ENCODE measurements around the gene FGFR3.
"Not testable (repeated sequence)": the region's sequence is repeated elsewhere in the genome, so short reads cannot be mapped to it uniquely, and the experiment has no call there.

The FGFR3 gene

DNA sequence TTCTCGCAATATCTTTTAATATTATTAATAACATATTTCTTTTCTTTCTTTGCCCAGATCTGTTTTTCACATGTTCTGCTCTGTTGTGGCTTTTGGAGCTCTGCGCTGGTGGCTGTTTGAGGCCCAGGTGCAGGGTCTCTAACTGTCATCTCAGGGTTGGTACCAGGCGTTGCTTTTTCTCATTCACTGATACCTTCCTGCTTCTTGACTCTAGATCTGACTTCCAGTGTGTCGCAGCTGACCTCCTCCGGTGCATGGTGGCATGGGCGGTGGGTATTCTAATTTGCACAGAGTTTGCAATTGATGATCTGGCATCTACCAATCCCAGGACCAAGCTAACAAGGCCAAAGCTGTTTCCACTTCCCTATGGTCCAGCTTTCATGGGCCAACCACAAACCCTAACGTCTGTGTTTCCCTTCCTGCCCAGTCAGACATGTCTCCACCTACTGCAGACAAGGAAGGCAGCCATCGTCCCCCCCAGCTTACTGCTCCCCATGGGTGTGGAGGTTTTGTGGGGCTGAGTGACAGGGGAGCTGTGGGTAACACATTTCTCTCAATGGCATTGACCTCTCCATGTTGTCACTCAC is 37.6 kb downstream of the FGFR3 start:
- TF ChIP-seq, protein P1, sequence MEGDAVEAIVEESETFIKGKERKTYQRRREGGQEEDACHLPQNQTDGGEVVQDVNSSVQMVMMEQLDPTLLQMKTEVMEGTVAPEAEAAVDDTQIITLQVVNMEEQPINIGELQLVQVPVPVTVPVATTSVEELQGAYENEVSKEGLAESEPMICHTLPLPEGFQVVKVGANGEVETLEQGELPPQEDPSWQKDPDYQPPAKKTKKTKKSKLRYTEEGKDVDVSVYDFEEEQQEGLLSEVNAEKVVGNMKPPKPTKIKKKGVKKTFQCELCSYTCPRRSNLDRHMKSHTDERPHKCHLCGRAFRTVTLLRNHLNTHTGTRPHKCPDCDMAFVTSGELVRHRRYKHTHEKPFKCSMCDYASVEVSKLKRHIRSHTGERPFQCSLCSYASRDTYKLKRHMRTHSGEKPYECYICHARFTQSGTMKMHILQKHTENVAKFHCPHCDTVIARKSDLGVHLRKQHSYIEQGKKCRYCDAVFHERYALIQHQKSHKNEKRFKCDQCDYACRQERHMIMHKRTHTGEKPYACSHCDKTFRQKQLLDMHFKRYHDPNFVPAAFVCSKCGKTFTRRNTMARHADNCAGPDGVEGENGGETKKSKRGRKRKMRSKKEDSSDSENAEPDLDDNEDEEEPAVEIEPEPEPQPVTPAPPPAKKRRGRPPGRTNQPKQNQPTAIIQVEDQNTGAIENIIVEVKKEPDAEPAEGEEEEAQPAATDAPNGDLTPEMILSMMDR (IDR thresholded peaks at IDR 0.05; ENCODE audit: control insufficient read depth, insufficient read depth, low read depth, low read length, missing control alignments), result no peak
- no peak overlapping the region for H3K4me3 ChIP-seq (ENCODE audit: control insufficient read depth, low read depth, low read length)
- DNase-seq (ENCODE audit: low read depth), result no peak

DNA sequence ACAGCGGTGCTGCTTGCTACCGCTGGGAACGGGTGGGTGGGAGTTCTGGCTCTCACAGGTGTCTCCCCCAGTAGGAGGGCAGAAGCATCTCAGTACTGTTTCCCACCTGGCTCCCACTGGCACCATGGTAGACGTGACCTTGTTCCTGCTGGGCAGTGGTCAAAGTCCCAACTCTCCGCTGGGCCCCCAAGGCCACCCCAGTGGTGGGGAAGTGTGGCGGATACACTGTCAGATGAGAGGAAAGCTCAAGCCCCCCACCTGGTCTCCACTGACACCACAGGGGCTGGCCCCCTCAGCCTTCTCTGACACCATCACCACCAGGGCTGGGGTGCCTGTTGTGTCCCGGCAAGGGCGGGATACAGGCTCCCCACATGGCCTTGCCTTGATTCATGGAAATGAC is 38.2 kb downstream of the FGFR3 start:
- H3K4me3 ChIP-seq (ENCODE audit: control insufficient read depth, low read depth, low read length), result no peak overlapping the region
- DNase-seq (ENCODE audit: low read depth), result no peak
- TF ChIP-seq, protein P1 (IDR thresholded peaks at IDR 0.05; ENCODE audit: control insufficient read depth, insufficient read depth, low read depth, low read length, missing control alignments), result no peak

DNA sequence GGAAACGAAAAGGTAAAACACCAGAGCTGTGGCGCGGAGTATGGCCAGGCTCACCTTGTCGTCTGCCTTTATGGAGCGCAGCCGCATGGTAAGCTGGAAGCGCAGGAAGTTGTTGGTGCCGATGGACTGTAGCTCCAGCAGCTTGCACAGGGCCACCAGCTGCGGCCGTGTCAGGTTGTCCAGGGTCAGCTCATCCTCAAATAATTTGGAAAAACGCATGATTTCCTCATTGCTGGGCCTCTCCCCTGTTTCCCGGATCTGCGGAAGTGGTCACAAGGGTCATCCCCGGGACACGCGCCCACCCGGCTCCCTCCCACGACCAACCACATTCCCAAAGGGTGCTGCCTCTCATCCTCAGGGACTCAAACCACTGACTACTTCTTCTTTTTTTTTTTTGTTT is 39.6 kb downstream of the FGFR3 start:
- H3K4me3 ChIP-seq (ENCODE audit: control insufficient read depth, low read depth, low read length), result no peak overlapping the region
- no peak for DNase-seq (ENCODE audit: low read depth)
- TF ChIP-seq, protein P1 (IDR thresholded peaks at IDR 0.05; ENCODE audit: control insufficient read depth, insufficient read depth, low read depth, low read length, missing control alignments), result no peak

- no peak for DNase-seq (ENCODE audit: low read depth)
- no peak overlapping the region for H3K4me3 ChIP-seq (ENCODE audit: control insufficient read depth, low read depth, low read length)
- TF ChIP-seq, protein P1 (IDR thresholded peaks at IDR 0.05; ENCODE audit: control insufficient read depth, insufficient read depth, low read depth, low read length, missing control alignments), result no peak
Observed at GRCh38 chr4:1833307-1834046, 40.4 kb downstream of the FGFR3 start.

GRCh38 chr4:1834047-1834775 is 41.1 kb downstream of the FGFR3 start:
- TF ChIP-seq, protein P1 (IDR thresholded peaks at IDR 0.05; ENCODE audit: control insufficient read depth, insufficient read depth, low read depth, low read length, missing control alignments), result no peak
- DNase-seq (ENCODE audit: low read depth), result no peak
- no peak overlapping the region for H3K4me3 ChIP-seq (ENCODE audit: control insufficient read depth, low read depth, low read length)

GRCh38 chr4:1835836-1836235 is 42.7 kb downstream of the FGFR3 start:
- not testable (repeated sequence) for DNase-seq (ENCODE audit: low read depth); H3K4me3 ChIP-seq (ENCODE audit: control insufficient read depth, low read depth, low read length)

DNA sequence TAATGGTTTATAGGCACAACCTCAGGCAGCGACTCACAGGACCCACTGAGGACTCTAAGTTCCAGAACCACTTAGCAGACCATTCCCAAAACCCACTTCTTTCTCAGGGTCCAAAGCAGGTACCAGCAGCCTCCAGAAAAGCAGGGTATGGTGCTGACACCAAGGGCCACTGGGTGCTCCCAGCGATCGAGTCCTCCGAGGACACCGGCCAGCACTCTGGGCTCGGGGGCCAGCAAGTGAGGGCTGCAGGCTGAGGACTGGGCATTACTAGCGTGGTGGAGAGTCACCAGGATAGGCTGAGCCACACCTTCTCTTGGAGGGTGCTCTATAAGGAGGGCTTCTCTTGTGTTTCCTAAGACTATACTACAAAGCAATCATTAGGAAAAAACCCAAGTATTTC is 43.6 kb downstream of the FGFR3 start:
- H3K4me3 ChIP-seq (ENCODE audit: control insufficient read depth, low read depth, low read length), result no peak overlapping the region
- TF ChIP-seq, protein P1 (IDR thresholded peaks at IDR 0.05; ENCODE audit: control insufficient read depth, insufficient read depth, low read depth, low read length, missing control alignments), result no peak
- DNase-seq (ENCODE audit: low read depth), result no peak

Measured in AG09309 (cell line).